Measurements from ENCODE around the gene MEIKIN. TPM values are rescaled to one million over a fixed set of nuclear protein-coding genes. Genes with fewer than 3 reads are reported as not detected.

Gene MEIKIN
- total RNA-seq, 1 donor from 2014 or later, result not detected

DNA sequence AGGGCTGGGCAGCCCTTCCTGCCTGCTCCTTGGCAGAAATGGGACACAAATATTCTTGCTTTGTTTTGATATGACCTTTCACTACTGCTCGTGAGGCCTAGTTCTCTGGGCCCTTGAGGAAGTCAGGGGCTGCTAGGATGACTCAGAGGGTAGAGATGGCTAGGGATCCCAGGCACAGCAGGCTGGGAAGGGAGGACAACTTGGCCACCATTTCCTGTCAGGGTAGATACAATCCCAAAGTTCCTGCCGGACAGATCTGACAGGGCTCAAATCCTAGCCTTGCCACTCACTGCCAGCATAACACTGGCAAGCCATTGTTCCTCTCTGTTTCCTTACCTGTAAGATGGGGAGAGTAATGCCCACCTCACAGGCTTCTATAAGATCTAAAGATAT lies 31.7 kb upstream of the MEIKIN start:
- Mint-ChIP-seq H3K9me3 (no peaks in the 10 kb centered on the region), H3K27me3 (peaks cover 6% of the 10 kb centered on the region), H3K4me3 (no peak overlapping the region), H3K27ac (no peak overlapping the region), H3K4me1 (ENCODE audit: unreplicated experiment) (no peaks in the 10 kb centered on the region), H3K36me3 (no peaks in the 10 kb centered on the region)
- TF ChIP-seq, protein P1, sequence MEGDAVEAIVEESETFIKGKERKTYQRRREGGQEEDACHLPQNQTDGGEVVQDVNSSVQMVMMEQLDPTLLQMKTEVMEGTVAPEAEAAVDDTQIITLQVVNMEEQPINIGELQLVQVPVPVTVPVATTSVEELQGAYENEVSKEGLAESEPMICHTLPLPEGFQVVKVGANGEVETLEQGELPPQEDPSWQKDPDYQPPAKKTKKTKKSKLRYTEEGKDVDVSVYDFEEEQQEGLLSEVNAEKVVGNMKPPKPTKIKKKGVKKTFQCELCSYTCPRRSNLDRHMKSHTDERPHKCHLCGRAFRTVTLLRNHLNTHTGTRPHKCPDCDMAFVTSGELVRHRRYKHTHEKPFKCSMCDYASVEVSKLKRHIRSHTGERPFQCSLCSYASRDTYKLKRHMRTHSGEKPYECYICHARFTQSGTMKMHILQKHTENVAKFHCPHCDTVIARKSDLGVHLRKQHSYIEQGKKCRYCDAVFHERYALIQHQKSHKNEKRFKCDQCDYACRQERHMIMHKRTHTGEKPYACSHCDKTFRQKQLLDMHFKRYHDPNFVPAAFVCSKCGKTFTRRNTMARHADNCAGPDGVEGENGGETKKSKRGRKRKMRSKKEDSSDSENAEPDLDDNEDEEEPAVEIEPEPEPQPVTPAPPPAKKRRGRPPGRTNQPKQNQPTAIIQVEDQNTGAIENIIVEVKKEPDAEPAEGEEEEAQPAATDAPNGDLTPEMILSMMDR (conservative IDR thresholded peaks at IDR 0.05), result no peak
- peak; percentile 37 for DNase-seq (ENCODE audit: extremely low spot score, unreplicated experiment)

DNA sequence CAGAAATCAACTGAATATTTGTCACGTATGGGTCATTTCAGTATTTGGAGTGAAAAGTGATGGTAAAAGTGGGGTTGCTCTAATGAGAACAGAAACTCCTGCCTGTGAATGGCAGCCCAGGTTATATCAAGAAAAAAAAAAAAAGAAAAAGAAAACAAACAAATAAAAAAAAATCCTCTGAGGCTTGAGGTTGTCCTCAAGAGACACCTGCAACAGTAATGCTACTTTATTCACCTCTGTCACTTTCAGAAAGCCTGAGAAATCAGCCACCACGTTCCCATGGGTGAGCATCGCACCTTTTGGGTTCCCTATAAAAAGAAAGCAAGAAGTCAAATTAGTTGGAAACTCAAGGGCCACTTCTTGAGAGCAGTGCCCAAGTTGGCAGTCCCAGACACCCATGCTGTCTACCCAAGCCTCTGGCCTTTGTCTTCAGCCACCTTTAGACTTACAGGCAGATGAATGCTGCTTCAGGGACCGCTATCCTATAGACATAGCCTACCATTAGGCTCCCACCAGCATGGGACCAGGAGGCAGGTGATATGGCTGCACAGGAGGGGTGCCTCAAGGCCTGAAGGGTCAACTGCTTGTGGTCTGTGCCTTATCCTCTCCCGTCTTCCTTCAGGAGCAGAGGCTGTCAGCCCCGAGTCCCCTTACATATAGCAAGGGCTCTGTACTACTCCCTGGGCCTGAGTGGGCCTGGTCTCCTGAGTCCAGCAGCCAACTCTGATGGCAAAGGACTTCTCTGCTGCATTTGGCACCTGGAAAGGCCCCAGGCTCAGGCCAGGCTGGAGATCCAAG lies 31.1 kb upstream of the MEIKIN start:
- Mint-ChIP-seq H3K4me3 (no peak overlapping the region), H3K27ac (no peak overlapping the region), H3K27me3 (peaks cover 6% of the 10 kb centered on the region), H3K36me3 (no peaks in the 10 kb centered on the region), H3K4me1 (ENCODE audit: unreplicated experiment) (no peaks in the 10 kb centered on the region), H3K9me3 (no peaks in the 10 kb centered on the region)
- peak; percentile 51 for DNase-seq (ENCODE audit: extremely low spot score, unreplicated experiment)
- TF ChIP-seq, protein P1 (conservative IDR thresholded peaks at IDR 0.05), result no peak

DNA sequence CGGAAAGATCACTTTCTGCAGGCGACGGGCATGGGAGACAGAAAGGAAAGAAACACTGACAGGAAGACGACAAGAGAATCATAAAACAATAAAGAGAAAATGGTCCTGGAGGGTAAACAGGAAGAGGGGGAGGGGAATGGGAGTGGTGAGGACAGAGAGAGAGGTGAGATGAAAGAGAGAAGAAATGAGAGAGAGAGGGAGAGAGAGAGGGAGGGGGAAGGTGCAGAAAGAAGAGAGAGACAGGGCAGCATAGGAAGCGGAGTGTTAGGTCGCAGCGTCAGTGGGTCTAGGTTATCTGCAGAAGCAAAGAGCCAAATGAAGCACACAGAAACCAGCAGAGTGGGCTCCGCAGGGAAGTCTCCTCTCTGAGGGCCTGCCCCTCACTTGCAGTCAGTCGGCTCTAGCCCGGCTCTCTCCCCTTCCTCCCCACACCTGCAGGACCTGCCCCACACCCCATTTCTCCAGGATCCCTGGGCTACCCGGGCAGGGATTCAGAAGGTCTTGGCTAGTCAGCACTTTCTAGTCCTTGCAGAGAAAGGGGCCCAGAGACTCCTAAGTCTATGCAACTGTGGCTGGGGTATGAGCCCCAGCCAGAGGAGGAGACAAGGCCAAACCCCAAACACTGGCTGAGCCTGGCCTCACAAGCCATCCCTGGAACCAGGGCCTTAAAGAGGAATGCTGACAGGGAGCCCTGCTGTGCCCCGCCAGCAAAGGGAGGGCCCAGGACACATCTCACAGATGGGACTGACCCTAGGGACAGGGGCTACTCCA lies 29.7 kb upstream of the MEIKIN start:
- H3K4me3 Mint-ChIP-seq, result no peak overlapping the region
- no peak overlapping the region for H3K27ac Mint-ChIP-seq
- TF ChIP-seq, protein P1 (conservative IDR thresholded peaks at IDR 0.05), result no peak

DNA sequence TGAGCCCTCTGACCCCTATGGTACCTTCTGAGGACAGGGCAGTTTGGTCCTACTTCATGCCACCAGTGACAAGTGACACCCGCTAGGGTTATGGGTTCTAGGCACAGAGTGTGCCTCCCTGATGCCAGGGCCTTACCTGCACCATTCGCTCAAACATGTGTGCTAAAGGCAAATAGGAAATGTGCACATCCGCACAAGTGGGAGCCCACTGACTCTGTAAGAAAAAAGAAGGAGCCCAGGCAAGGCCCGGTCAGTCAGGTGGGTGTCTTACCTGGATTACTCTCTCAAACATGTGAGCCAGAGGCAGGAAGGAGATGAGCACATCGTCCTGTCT lies 29.1 kb upstream of the MEIKIN start:
- Mint-ChIP-seq H3K27ac (no peak overlapping the region), H3K36me3 (no peaks in the 10 kb centered on the region), H3K4me3 (no peak overlapping the region), H3K4me1 (ENCODE audit: unreplicated experiment) (no peaks in the 10 kb centered on the region), H3K27me3 (peaks cover 6% of the 10 kb centered on the region), H3K9me3 (no peaks in the 10 kb centered on the region)
- TF ChIP-seq, protein P1 (conservative IDR thresholded peaks at IDR 0.05), result no peak
- DNase-seq (ENCODE audit: extremely low spot score, unreplicated experiment), result peak; percentile 48

More for the DNA sequence above, 29.7 kb upstream of the MEIKIN start:
- peak; percentile 63 for DNase-seq (ENCODE audit: extremely low spot score, unreplicated experiment)
- no peaks in the 10 kb centered on the region for H3K4me1 Mint-ChIP-seq (ENCODE audit: unreplicated experiment)
- H3K9me3 Mint-ChIP-seq, result no peaks in the 10 kb centered on the region
- H3K27me3 Mint-ChIP-seq, result peaks cover 6% of the 10 kb centered on the region
- H3K36me3 Mint-ChIP-seq, result no peaks in the 10 kb centered on the region

DNA sequence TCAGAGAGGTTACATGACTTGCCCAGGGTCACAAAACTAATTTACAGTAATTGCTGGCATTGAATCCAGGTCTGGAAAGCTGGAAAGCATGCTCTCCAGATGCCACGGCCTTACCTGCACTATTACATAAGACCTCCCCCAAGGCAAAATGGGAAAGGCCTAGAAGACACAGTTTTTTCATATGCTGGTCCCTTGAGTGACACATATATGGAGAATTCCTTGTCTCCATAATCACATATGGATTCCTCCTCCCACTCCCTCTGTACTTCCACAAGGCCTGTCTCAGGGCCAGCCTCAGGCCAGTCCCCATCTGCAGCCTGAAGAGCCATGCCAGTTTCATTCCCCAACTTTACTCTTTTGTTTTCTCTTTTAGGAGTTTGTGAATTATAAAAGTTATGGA lies 28.6 kb upstream of the MEIKIN start:
- TF ChIP-seq, protein P1 (conservative IDR thresholded peaks at IDR 0.05), result no peak
- Mint-ChIP-seq H3K36me3 (no peaks in the 10 kb centered on the region), H3K27ac (no peak overlapping the region), H3K9me3 (no peaks in the 10 kb centered on the region), H3K27me3 (peaks cover 5% of the 10 kb centered on the region), H3K4me1 (ENCODE audit: unreplicated experiment) (no peaks in the 10 kb centered on the region), H3K4me3 (no peak overlapping the region)
- no peak for DNase-seq (ENCODE audit: extremely low spot score, unreplicated experiment)
